GM12878 (cell line): ENCODE results near the gene TMEM167A. TPM values are rescaled to one million over a fixed set of nuclear protein-coding genes. Genes with fewer than 3 reads are reported as not detected.

Experiments used
- ATAC-seq: fragments of 200-7000 bp; cut with Tn5 transposase; 3 replicates; pipeline ENCODE4 v1.9.1; 2020; ENCODE audit warnings: mild to moderate bottlenecking, moderate library complexity
- BruUV-seq: library from RNA; stranded (reverse); fragments of 400-500 nt; replicated peaks from 2 replicates; lab custom pipeline; 2021; lab: Mats Ljungman, UMichigan
- CTCF ChIA-PET: fragments of 300-600 bp; sonication (Branson Sonifier 250); formaldehyde crosslinking; extraction: SDS; loops from one replicate; lab custom pipeline; 2021; ENCODE audit warnings: inconsistent platforms; lab: Yijun Ruan, JAX
- POLR2A ChIA-PET: fragments of 350-600 bp; formaldehyde crosslinking; extraction: SDS; loops from one replicate; lab custom pipeline; 2021; ENCODE audit warnings: inconsistent platforms; lab: Charles Lee
- RAD21 ChIA-PET: fragments of 300-600 bp; sonication (Branson Sonifier 250); formaldehyde crosslinking; loops from one replicate; lab custom pipeline; 2023; ENCODE audit warnings: antibody characterized with exemption; ENCODE audit not compliant: unreplicated experiment; lab: Charles Lee
- SMC1A ChIA-PET: fragments of 300-600 bp; sonication (Branson Sonifier 250); formaldehyde crosslinking; loops from one replicate; lab custom pipeline; 2023; ENCODE audit not compliant: unreplicated experiment, uncharacterized antibody; lab: Charles Lee
- DNase-seq: peaks from one replicate; pipeline ENCODE4 v3.0.0-alpha.2; 2011; ENCODE audit warnings: low read depth, low spot score
- FAIRE-seq: peaks from 3 replicates; lab custom pipeline; 2011; peaks lifted over from hg19 to GRCh38; lab: Jason Lieb, UNC
- H2AFZ ChIP-seq: 2 replicates; pipeline ENCODE4 v1.6.0; 2011; ENCODE audit warnings: low read depth, low read length, control low read depth; ENCODE audit not compliant: control insufficient read depth
- H3K27ac ChIP-seq: 2 replicates; pipeline ENCODE4 v1.5.1; 2011; ENCODE audit warnings: control low read depth; ENCODE audit not compliant: control insufficient read depth, insufficient read depth
- H3K27me3 ChIP-seq, 2 experiments: replicated peaks in 1 of 2; 2 replicates each; pipeline versions ENCODE4 v1.6.0 to v1.6.1; 2011; ENCODE audit warnings: low read length in 1 of 2; ENCODE audit not compliant: control insufficient read depth in 2 of 2, insufficient read depth in 2 of 2
- H3K36me3 ChIP-seq, 2 experiments: 2 replicates each; pipeline ENCODE4 v1.5.1; 2011; ENCODE audit warnings: low read length in 1 of 2; ENCODE audit not compliant: control insufficient read depth in 2 of 2, insufficient read depth in 2 of 2
- H3K4me1 ChIP-seq: 2 replicates; pipeline ENCODE4 v1.6.1; 2011; ENCODE audit warnings: mild to moderate bottlenecking, low read length, moderate library complexity, mixed read lengths; ENCODE audit not compliant: control insufficient read depth, insufficient read depth
- H3K4me2 ChIP-seq: 2 replicates; pipeline ENCODE4 v1.6.0; 2011; ENCODE audit warnings: control low read depth; ENCODE audit not compliant: control insufficient read depth, insufficient read depth
- H3K4me3 ChIP-seq: fragments of 200-600 bp; sonication (generic); 2 replicates; pipeline ENCODE4 v1.5.1; 2016
- H3K79me2 ChIP-seq: 2 replicates; pipeline ENCODE4 v1.6.0; 2011; ENCODE audit warnings: low read length; ENCODE audit not compliant: control insufficient read depth, insufficient read depth
- H3K9ac ChIP-seq: 2 replicates; pipeline ENCODE4 v1.8.0; 2011; ENCODE audit warnings: low read length, control low read depth, mixed read lengths; ENCODE audit not compliant: control insufficient read depth, insufficient read depth
- H3K9me3 ChIP-seq: replicated peaks from 3 replicates; pipeline ENCODE4 v1.5.1; 2011; ENCODE audit warnings: mild to moderate bottlenecking, low read length; ENCODE audit not compliant: control insufficient read depth, insufficient read depth
- H4K20me1 ChIP-seq: 2 replicates; pipeline ENCODE4 v1.6.0; 2011; ENCODE audit not compliant: control insufficient read depth, insufficient read depth
- DPF2 ChIP-seq: fragments of 450-650 bp; IDR thresholded peaks from 2 replicates; pipeline ENCODE4 v1.6.1; 2017; ENCODE audit warnings: mild to moderate bottlenecking
- E2F4 ChIP-seq: IDR thresholded peaks from 2 replicates; pipeline ENCODE4 v1.6.1; 2012; ENCODE audit warnings: low read depth, low read length, improper control_type of control experiment
- HDAC6 ChIP-seq: fragments of 200-600 bp; sonication (generic); IDR thresholded peaks from one replicate; pipeline ENCODE4 v1.8.0; 2017; ENCODE audit warnings: antibody characterized with exemption; ENCODE audit not compliant: unreplicated experiment
- IKZF2 ChIP-seq, 2 experiments: fragments of 450-650 bp; IDR thresholded peaks; 2 replicates each; pipeline ENCODE4 v1.6.1; 2017; ENCODE audit warnings: mild to moderate bottlenecking in 2 of 2, moderate library complexity in 2 of 2
- MEF2A ChIP-seq: IDR thresholded peaks from 2 replicates; pipeline ENCODE4 v1.6.1; 2011; ENCODE audit warnings: low read depth, mild to moderate bottlenecking, low read length, moderate library complexity; ENCODE audit not compliant: insufficient read depth
- MTA3 ChIP-seq: IDR thresholded peaks from 2 replicates; pipeline ENCODE4 v1.6.1; 2012; ENCODE audit warnings: low read length, inconsistent platforms, borderline replicate concordance
- PML ChIP-seq: IDR thresholded peaks from 2 replicates; pipeline ENCODE4 v1.6.1; 2012; ENCODE audit warnings: low read length, inconsistent platforms
- POLR2A ChIP-seq: IDR thresholded peaks from 2 replicates; pipeline ENCODE4 v1.6.1; 2011; ENCODE audit warnings: low read depth, mild to moderate bottlenecking, low read length
- RAD51 ChIP-seq: fragments of 450-650 bp; IDR thresholded peaks from 2 replicates; pipeline ENCODE4 v1.6.1; 2016; ENCODE audit warnings: moderate library complexity, mild to moderate bottlenecking, inconsistent platforms
- RELA ChIP-seq: fragments of 450-650 bp; IDR thresholded peaks from 2 replicates; pipeline ENCODE4 v1.8.0; 2014; ENCODE audit warnings: borderline replicate concordance; ENCODE audit not compliant: partially characterized antibody
- SKIL ChIP-seq: fragments of 450-650 bp; IDR thresholded peaks from 2 replicates; pipeline ENCODE4 v1.6.1; 2017; ENCODE audit warnings: mild to moderate bottlenecking, low read depth, inconsistent platforms; ENCODE audit not compliant: poor library complexity, severe bottlenecking
- ZNF622 ChIP-seq: fragments of 450-650 bp; IDR thresholded peaks from 2 replicates; pipeline ENCODE4 v1.6.1; 2017; ENCODE audit warnings: mild to moderate bottlenecking, inconsistent platforms
- WGBS: methylation state at CpG from one replicate; pipeline ENCODE4 v1.1.6; 2016; ENCODE audit warnings: low lambda C conversion rate; ENCODE audit not compliant: insufficient replicate concordance, insufficient coverage; ENCODE audit errors: missing lambda C conversion rate; 5-methylcytosine and 5-hydroxymethylcytosine counted together
- in situ Hi-C: fragments of 300-500 bp; cut with MboI; formaldehyde crosslinking; loops from 9 replicates; pipeline ENCODE4 v1.14.3; 2018; ENCODE audit warnings: mixed read lengths
- intact Hi-C: fragments of 100-400 bp; cut with micrococcal nuclease; formaldehyde crosslinking; loops from one replicate; pipeline ENCODE4 v1.14.2; 2022; ENCODE audit not compliant: unreplicated experiment
- polyA plus RNA-seq, 11 experiments: library from polyadenylated mRNA; depleted of rRNA in 4 of 11; unstranded in 6 of 11; stranded (reverse) in 5 of 11; fragments of >200 nt; fragmentation: Nextera tagmentation in 4 of 11; fragmentation: Illumina TruSeq in 1 of 11; extraction: Ambion mirVana in 4 of 11; extraction: Trizol in 1 of 11; gene quantifications; 1 replicate in 1 of 11; 2 replicates in 10 of 11; pipeline versions ENCODE4 v1.2.1 to v1.2.3, GENCODE V29; 2011 to 2016; ENCODE audit warnings: inconsistent platforms in 2 of 11, missing spikeins in 2 of 11, low read depth in 1 of 11
- total RNA-seq, 4 experiments: library from RNA; depleted of rRNA in 3 of 4; stranded (reverse); fragments of >200 nt in 3 of 4; fragmentation: Illumina TruSeq in 1 of 4; extraction: Trizol in 1 of 4; gene quantifications; 2 replicates each; pipeline versions ENCODE4 v1.2.1 to v1.2.3, GENCODE V29; 2013 to 2021

Gene TMEM167A
- total and polyA plus RNA-seq, 10 of the 15 experiments (the other 5 are each of a cell fraction or from before 2014, with no cell fraction given), result 29.5 to 363 (median 85.6) TPM

DNA sequence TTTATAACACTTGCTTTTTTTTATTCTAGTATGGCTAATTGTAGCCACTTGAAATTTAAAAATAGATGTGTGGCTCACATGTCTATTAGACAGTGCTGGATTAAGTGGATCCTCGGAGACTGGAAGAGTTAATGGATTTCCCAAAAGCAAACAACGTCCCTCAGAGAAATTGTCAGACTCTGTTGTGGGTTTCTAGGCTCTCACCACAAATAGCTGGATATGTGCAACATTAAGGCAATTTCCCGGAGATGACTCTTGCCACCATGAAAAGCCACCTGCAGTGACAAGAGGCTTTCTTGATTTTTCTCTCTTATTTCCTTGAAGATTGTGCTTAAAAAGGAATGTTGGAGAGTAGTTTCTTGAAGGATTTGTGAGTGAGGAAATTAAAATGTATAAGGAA lies 43.2 kb downstream of the TMEM167A start:
- WGBS, result 43% methylated on average over 3 of the region's 3 CpGs
- no peaks in the 10 kb centered on the region for H3K79me2 ChIP-seq
- no peak overlapping the region for H3K9ac ChIP-seq
- no peak for FAIRE-seq
- H4K20me1 ChIP-seq, result no peaks in the 10 kb centered on the region
- ATAC-seq, result no peak
- H3K27ac ChIP-seq, result no peak overlapping the region
- no peak overlapping the region for H2AFZ ChIP-seq
- SMC1A ChIA-PET, result no interaction called here
- TF ChIP-seq RAD51 (no peak), PML (no peak)
- no peak for DNase-seq
- BruUV-seq, result no TSS peak
- in situ Hi-C loops (no loop called here), intact Hi-C loops (no loop called here)
- CTCF ChIA-PET, result no interaction called here
- RAD21 ChIA-PET, result no interaction called here
- POLR2A ChIA-PET, result no interaction called here
- no peaks in the 10 kb centered on the region for H3K4me1 ChIP-seq
- no peaks in the 10 kb centered on the region for H3K9me3 ChIP-seq
- no peak overlapping the region for H3K4me3 ChIP-seq
- H3K36me3 ChIP-seq, result no peaks in the 10 kb centered on the region
- H3K27me3 ChIP-seq, result no peaks in the 10 kb centered on the region
- H3K4me2 ChIP-seq, result no peak overlapping the region

DNA sequence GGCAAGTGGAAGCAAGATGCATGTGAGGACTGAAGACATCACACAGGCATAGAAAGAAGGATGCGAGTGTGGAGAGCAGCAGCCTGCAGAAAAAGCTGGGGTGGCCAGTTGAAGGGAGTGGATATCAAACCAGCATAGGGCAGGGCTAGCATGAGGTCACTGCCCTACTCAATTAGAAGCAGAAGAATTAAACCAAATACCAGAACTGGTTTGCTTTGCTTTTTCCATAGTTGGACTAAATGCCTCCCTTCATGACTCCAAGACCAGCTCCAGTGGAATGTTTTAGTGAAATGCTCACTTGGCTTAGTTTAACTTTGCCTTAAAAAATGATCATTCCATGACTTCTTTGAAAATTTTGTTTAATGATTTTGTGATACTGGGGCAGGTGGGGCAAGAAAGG lies 45.8 kb downstream of the TMEM167A start:
- no peak for FAIRE-seq
- ATAC-seq, result no peak
- Histone ChIP-seq H3K4me2 (no peak overlapping the region), H3K9ac (no peak overlapping the region), H3K4me1 (peaks cover 6% of the 10 kb centered on the region; the same call in 1 of the 2 replicates), H3K27me3 (no peaks in the 10 kb centered on the region), H2AFZ (no peak overlapping the region), H3K27ac (no peak overlapping the region), H4K20me1 (no peaks in the 10 kb centered on the region), H3K9me3 (no peaks in the 10 kb centered on the region), H3K79me2 (no peaks in the 10 kb centered on the region), H3K4me3 (no peak overlapping the region), H3K36me3 (no peaks in the 10 kb centered on the region)
- ChIA-PET POLR2A (no interaction called here), RAD21 (interaction anchor here (0.9 kb wide), 1 partner anchor 9 kb away, joined by 3 read pairs; no protein-coding TSS in a partner anchor), CTCF (no interaction called here), SMC1A (interaction anchor here (0.6 kb wide), 1 partner anchor 250 kb away, joined by 3 read pairs; no protein-coding TSS in a partner anchor)
- DNase-seq, result no peak
- WGBS, result 83% methylated on average over 1 of the region's 1 CpG
- intact Hi-C loops (no loop called here), in situ Hi-C loops (no loop called here)
- BruUV-seq, result no TSS peak
- no peak for TF ChIP-seq IKZF2 (IDR thresholded peaks at IDR 0.05)
- TF ChIP-seq POLR2A, result no peak
- no peak for TF ChIP-seq RELA
- TF ChIP-seq MEF2A, result no peak
- no peak for TF ChIP-seq E2F4
- no peak for TF ChIP-seq DPF2
- TF ChIP-seq ZNF622, result no peak
- no peak for TF ChIP-seq HDAC6
- no peak for TF ChIP-seq MTA3
- no peak for TF ChIP-seq SKIL
